Endodermal cell (in vitro differentiated cells): ENCODE measurements around the gene TMOD2. TPM values are rescaled to one million over a fixed set of nuclear protein-coding genes. Genes with fewer than 3 reads are reported as not detected.

Source experiments
- DNase-seq: peaks from one replicate; pipeline ENCODE4 v3.0.0-alpha.2; 2017
- H3K27ac ChIP-seq: 2 replicates; pipeline ENCODE4 v1.5.1; 2013; ENCODE audit warnings: mild to moderate bottlenecking, low read depth, low read length, moderate library complexity
- H3K27me3 ChIP-seq: 2 replicates; pipeline ENCODE4 v1.6.1; 2013; ENCODE audit warnings: mild to moderate bottlenecking, low read length, moderate library complexity; ENCODE audit not compliant: insufficient read depth, control insufficient read depth, poor library complexity, severe bottlenecking
- H3K36me3 ChIP-seq: 2 replicates; pipeline ENCODE4 v1.7.0; 2013; ENCODE audit warnings: mild to moderate bottlenecking, low read length, moderate library complexity; ENCODE audit not compliant: control insufficient read depth, insufficient read depth
- H3K4me1 ChIP-seq: one replicate; pipeline ENCODE4 v1.7.0; 2013; ENCODE audit warnings: low read length; ENCODE audit not compliant: control insufficient read depth, insufficient read depth
- H3K4me3 ChIP-seq: 2 replicates; pipeline ENCODE4 v1.5.1; 2013; ENCODE audit warnings: mild to moderate bottlenecking, low read length, moderate library complexity
- H3K9ac ChIP-seq: 2 replicates; pipeline ENCODE4 v1.6.1; 2013; ENCODE audit warnings: mild to moderate bottlenecking, low read length, moderate library complexity; ENCODE audit not compliant: poor library complexity, severe bottlenecking; ENCODE audit errors: extremely low read depth
- H3K9me3 ChIP-seq: 2 replicates; pipeline ENCODE4 v1.6.1; 2013; ENCODE audit warnings: mild to moderate bottlenecking, low read length, moderate library complexity; ENCODE audit not compliant: control insufficient read depth
- H3K27ac Mint-ChIP-seq: 2 replicates; pipeline ENCODE4 v1.8.0; 2020; ENCODE audit warnings: mixed read lengths
- H3K27me3 Mint-ChIP-seq: 2 replicates; pipeline ENCODE4 v1.8.0; 2021; ENCODE audit warnings: mild to moderate bottlenecking, mixed read lengths; ENCODE audit not compliant: insufficient read depth
- H3K36me3 Mint-ChIP-seq: 2 replicates; pipeline ENCODE4 v1.8.0; 2020; ENCODE audit warnings: low read depth, mixed read lengths
- H3K4me1 Mint-ChIP-seq: 2 replicates; pipeline ENCODE4 v1.8.0; 2020; ENCODE audit warnings: mixed read lengths
- H3K4me3 Mint-ChIP-seq: 2 replicates; pipeline ENCODE4 v1.8.0; 2020; ENCODE audit warnings: mild to moderate bottlenecking, moderate library complexity, mixed read lengths
- H3K9me3 Mint-ChIP-seq: 2 replicates; pipeline ENCODE4 v1.8.0; 2020; ENCODE audit warnings: mild to moderate bottlenecking, mixed read lengths
- WGBS, 2 experiments: methylation state at CpG; one replicate each; pipeline versions ENCODE4 v1.1.5 to v1.1.7; 2013; ENCODE audit warnings: missing lambda C conversion rate in 2 of 2, mixed read lengths in 1 of 2; ENCODE audit not compliant: insufficient coverage in 1 of 2, insufficient read length in 1 of 2; 5-methylcytosine and 5-hydroxymethylcytosine counted together
- total RNA-seq, 2 donors: library from RNA; stranded (reverse); fragmentation: NEBNext Ultra II Directional in 1 of 2; extraction: Animal tissue kit (Norgen Biotek cat#: 25700) in 1 of 2; gene quantifications; 2 replicates in 1 of 2; 3 replicates in 1 of 2; pipeline ENCODE4 v1.2.1, GENCODE V29; 2021
- TF ChIP-seq, protein P1 (sequence below): fragments of 200-600 bp; sonication (generic); conservative IDR thresholded peaks from 2 replicates; pipeline ENCODE4 v1.5.0; 2021; ENCODE audit warnings: antibody characterized with exemption, mild to moderate bottlenecking

TMOD2 gene
- total RNA-seq, 2 donors from 2014 or later = 2.1 to 2.5 TPM

DNA sequence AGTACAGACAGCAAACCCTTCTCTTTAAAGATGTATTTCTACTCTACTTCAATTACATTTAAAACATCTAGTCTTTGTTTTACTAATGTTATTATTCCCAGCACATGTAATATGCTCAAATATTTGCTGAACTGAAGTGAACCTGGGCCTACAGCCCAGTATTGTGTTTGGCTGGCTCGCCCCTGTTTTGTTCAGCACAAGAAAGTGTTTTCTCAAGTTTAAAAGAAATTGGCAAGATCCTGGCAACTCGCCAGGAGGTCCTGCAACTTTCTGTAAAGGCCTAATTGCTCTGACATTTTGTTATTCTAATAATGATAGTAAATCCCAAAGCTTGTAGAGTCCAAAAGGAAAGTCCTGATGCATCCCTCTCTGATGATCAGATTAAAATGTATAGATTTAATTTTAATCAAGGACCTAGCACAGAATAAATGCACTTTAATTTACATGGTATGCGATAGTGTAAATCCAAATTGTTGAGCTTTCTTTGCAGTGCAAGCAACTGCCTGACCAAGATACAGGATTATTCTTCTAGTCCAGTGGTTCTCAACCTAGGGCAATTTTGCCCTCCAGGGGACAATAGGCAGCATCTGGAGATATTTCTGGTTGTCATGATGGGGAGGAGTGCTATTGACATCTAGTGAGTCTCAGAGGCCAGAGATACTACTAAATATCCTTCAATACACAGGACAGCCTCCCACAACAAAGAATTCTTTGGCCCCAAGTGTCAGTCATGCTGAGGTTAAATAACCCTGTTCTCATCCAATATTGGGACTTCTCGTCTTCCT is 42.3 kb downstream of the TMOD2 start:
- no peak overlapping the region for H3K27ac Mint-ChIP-seq
- TF ChIP-seq, protein P1, sequence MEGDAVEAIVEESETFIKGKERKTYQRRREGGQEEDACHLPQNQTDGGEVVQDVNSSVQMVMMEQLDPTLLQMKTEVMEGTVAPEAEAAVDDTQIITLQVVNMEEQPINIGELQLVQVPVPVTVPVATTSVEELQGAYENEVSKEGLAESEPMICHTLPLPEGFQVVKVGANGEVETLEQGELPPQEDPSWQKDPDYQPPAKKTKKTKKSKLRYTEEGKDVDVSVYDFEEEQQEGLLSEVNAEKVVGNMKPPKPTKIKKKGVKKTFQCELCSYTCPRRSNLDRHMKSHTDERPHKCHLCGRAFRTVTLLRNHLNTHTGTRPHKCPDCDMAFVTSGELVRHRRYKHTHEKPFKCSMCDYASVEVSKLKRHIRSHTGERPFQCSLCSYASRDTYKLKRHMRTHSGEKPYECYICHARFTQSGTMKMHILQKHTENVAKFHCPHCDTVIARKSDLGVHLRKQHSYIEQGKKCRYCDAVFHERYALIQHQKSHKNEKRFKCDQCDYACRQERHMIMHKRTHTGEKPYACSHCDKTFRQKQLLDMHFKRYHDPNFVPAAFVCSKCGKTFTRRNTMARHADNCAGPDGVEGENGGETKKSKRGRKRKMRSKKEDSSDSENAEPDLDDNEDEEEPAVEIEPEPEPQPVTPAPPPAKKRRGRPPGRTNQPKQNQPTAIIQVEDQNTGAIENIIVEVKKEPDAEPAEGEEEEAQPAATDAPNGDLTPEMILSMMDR = no peak
- H3K36me3 ChIP-seq = no peaks in the 10 kb centered on the region
- no peak for DNase-seq
- 88 to 91% methylated on average over 3 to 4 of the region's 4 CpGs for WGBS, 2 experiments
- H3K4me3 ChIP-seq = no peak overlapping the region
- H3K4me3 Mint-ChIP-seq = no peak overlapping the region
- H3K4me1 ChIP-seq = no peaks in the 10 kb centered on the region
- no peak overlapping the region for H3K27ac ChIP-seq
- no peak overlapping the region for H3K9ac ChIP-seq
- H3K27me3 ChIP-seq = no peaks in the 10 kb centered on the region
- peaks cover 11% of the 10 kb centered on the region for H3K27me3 Mint-ChIP-seq
- no peaks in the 10 kb centered on the region for H3K9me3 ChIP-seq
- peaks cover 4% of the 10 kb centered on the region for H3K9me3 Mint-ChIP-seq
- H3K36me3 Mint-ChIP-seq = no peaks in the 10 kb centered on the region
- no peaks in the 10 kb centered on the region for H3K4me1 Mint-ChIP-seq

DNA sequence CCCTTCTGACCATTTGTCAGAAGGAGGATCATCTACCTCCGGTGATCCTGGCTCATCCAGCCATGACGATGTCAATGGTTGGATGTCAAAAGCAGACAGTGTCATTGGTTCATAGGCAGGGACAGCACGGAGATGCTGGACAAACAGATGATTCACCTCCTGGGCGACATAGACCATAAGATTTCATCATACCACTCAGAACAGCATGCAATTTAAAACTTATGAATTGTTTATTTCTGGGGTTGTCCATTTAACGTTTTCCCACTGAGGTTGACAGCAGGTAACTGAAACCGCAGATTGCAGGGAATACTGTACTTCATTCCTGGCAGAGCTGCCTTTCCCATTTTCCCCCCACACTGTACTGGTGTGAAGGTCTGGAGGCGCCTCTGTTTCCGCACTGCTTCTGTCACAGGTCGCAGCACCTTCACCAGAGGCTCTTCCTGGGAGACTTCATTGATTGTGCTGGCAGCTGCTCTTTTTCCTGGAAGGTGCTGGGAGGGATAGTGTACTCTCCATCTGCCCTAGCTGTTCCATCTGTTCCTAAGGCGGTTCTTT is 45.5 kb downstream of the TMOD2 start:
- TF ChIP-seq, protein P1 = no peak
- Histone ChIP-seq H3K36me3 (no peaks in the 10 kb centered on the region), H3K4me1 (no peaks in the 10 kb centered on the region), H3K4me3 (no peak overlapping the region), H3K9ac (no peak overlapping the region), H3K27ac (no peak overlapping the region), H3K27me3 (no peaks in the 10 kb centered on the region), H3K9me3 (no peaks in the 10 kb centered on the region)
- WGBS, 2 experiments = 94 to 95% methylated on average over 7 to 10 of the region's 10 CpGs
- Mint-ChIP-seq H3K4me1 (no peaks in the 10 kb centered on the region), H3K36me3 (no peaks in the 10 kb centered on the region), H3K27ac (no peak overlapping the region), H3K4me3 (no peak overlapping the region), H3K27me3 (no peaks in the 10 kb centered on the region), H3K9me3 (peaks cover 4% of the 10 kb centered on the region)
- no peak for DNase-seq

DNA sequence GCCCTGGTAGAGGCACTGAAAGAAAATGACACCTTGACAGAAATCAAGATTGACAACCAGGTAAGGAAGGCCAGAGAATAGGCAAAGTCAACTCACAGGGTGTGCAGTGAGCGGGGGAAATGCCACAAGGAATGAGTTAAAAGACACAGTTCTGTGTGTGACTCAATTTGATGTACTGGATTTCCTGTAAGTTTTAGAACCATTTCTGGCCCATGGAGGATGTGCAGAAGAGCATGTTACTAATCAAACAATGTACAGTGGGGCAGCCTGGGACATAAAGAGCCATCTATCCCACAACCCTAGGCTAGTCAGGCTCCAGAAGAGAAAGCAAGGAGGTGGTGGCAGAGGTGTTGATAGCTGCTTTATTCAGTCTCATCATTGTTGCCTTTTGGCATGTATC is 46.9 kb downstream of the TMOD2 start:
- no peaks in the 10 kb centered on the region for H3K9me3 ChIP-seq
- no peaks in the 10 kb centered on the region for H3K4me1 ChIP-seq
- Mint-ChIP-seq H3K4me3 (no peak overlapping the region), H3K27ac (no peak overlapping the region), H3K36me3 (no peaks in the 10 kb centered on the region), H3K4me1 (no peaks in the 10 kb centered on the region), H3K9me3 (no peaks in the 10 kb centered on the region), H3K27me3 (no peaks in the 10 kb centered on the region)
- H3K27me3 ChIP-seq = no peaks in the 10 kb centered on the region
- WGBS, 2 experiments = 98 to 100% methylated on average over 1 of the region's 1 CpG
- TF ChIP-seq, protein P1 = no peak
- H3K36me3 ChIP-seq = no peaks in the 10 kb centered on the region
- no peak overlapping the region for H3K9ac ChIP-seq
- H3K27ac ChIP-seq = no peak overlapping the region
- DNase-seq = no peak
- no peak overlapping the region for H3K4me3 ChIP-seq
